GM18858 (cell line): ENCODE measurements around the gene KCNH2.
A peak's percentile ranks its signal among the peaks of the same experiment; 100 is the strongest.
"Not testable (repeated sequence)": the region's sequence is repeated elsewhere in the genome, so short reads cannot be mapped to it uniquely, and the experiment has no call there.

Experiments used
- ATAC-seq: cut with Tn5 transposase; IDR thresholded peaks from one replicate; pipeline ENCODE4 v1.9.1; 2021; ENCODE audit not compliant: unreplicated experiment

Gene KCNH2

DNA sequence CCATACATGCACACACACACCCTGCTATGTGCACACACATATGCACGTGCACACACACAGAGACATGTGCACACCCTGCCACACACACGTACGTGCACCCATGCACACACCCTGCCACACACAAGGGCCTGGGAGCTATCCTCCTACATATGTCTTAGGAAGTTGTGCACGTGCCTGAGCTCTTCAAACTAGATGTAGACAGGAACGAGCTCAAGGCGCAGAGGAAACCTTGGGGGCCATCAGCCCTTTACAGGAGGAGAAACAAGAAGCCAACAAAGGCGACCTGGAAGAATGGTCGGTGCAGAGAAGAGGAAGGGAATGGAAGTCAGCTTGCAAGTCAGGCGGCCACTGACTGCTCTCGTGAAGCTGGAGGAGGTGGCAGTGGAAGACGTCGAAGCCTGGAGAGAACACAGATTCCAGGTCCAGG is 67.1 kb downstream of the KCNH2 start:
- ATAC-seq, result no peak

DNA sequence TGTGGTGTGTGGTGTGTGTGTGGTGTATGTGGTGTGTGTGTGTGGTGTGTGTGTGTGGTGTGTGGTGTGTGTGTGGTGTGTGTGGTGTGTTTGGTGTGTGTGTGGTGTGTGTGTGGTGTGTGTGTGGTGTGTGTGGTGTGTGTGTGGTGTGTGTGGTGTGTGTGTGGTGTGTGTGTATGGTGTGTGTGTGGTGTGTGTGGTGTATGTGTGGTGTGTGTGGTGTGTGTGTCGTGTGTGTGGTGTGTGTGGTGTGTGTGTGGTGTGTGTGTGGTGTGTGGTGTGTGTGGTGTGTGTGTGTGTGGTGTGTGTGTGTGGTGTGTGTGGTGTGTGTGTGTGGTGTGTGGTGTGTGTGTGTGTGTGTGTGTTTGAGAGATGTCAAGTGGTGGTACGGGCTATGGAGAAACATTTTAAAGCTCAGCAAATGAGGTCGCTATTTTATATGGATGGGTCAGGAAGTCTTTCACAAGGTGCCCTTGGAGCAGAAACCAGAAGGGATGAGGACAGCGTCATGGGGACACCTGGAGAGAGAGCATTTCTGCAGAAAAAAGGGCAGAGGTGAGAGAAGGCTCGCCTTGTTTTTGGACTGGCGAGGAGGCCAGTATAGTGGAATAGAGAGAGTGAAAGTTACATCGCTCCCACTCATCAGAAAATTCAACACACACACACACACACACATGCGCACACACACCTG is 67.7 kb downstream of the KCNH2 start:
- ATAC-seq, result not testable (repeated sequence)

DNA sequence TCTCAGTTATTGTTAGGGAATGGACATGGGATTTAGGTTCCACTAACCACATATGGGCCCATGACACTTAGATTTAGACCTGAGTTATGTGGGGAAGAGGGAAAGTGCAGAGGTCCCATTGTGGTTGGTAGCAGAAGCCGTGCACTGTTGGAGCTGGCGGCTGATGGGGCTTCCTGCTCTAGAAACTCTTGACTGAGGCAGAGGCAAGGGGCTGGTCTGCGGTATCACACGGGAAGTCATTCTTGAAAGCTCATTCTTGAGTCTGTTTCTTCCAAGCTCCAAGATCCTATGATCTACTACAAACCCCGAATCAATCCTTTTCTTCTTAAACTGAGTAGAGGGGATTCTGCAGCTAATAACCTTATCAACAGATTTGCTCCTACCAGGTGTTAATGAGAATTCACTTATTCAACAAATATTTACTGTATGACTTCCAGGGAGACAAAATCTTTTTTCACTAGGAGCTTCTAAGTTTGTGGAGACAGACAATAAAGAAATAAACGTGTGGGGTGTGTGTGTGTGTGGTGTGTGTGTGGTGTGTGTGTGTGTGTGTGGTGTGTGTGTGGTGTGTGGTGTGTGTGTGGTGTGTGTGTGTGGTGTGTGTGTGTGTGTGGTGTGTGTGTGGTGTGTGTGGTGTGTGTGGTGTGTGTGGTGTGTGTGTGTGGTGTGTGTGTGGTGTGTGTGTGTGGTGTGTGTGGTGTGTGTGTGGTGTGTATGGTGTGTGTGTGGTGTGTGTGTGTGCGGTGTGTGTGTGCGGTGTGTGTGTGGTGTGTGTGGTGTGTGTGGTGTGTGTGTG is 68.7 kb downstream of the KCNH2 start:
- ATAC-seq, result no peak

DNA sequence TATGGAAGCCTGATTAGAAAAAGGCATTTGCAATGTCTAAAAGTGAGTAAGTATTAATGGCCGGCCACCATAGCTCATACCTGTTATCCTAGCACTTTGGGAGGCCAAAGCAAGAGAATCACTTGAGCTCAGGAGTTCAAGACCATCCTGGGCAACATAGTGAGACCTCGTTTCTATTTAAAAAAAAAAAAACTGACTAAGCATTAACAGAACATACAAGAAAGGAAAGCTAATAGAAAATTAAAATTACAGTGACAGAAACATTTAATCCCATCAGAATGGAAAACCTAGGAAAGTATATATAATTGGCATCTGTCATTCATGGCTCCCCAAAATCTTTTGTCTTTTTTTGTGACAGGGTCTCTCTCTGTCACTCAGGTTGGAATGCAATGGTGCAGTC is 69.9 kb downstream of the KCNH2 start:
- ATAC-seq, result no peak

DNA sequence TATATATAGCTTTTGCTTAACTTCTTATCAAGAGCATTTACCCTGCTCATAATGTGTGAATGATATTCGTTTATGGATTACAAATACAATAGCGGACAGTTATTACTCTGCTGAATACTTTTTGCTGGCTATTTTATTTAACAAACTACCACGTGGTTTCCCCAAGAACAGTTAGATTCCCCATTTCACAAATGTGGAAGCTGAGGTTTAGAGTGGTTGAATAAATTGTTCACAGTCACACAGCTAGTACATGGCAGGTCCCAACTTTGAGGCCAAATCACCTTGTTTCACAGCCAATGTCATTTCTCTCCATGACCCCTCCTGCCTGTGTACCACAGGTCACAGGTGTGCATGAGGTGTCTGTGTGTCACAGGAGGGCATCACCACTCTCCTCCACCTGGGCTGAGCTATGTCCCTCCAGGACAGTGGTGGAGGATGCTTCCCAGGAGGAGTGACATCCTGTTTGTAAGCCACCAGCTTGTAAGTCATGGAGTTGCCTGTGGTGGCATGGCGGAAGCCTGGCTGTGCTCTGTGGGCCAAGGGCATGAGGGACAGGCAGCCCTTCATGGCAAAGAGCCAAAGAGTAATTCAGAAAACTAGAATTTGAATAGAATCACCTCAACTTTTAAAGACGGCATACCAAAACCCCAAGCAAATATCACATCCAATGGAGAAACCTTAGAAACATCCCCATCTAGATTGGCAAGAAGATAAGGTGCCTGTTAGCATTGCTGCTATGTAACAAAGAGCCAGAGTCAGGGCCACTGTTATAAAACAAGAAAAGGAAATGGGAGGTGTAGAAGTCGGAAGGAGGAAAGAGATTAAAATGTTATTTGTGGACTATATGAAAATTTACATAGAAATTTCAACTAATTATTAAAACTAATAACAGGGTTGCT is 73.9 kb downstream of the KCNH2 start:
- ATAC-seq, result no peak

DNA sequence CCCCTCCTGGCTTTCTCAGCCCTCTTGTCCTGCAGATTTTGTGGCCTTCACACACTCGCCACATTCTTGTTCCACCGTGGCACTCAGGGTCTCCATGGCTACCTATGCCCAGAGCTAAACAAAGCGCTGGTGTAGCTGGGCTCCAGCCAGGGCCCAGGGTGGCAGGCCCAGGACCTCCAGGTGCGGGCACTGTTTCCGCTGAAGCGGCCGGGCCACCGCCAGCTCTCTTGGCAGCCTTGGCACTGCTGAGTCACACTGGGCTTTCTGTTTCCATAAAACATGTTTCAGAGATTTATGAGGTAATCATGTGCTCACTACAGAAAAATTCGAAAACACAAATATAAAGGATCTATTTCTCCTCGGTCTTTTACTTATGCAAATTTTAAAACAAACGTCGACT is 74.5 kb downstream of the KCNH2 start:
- ATAC-seq, result no peak

DNA sequence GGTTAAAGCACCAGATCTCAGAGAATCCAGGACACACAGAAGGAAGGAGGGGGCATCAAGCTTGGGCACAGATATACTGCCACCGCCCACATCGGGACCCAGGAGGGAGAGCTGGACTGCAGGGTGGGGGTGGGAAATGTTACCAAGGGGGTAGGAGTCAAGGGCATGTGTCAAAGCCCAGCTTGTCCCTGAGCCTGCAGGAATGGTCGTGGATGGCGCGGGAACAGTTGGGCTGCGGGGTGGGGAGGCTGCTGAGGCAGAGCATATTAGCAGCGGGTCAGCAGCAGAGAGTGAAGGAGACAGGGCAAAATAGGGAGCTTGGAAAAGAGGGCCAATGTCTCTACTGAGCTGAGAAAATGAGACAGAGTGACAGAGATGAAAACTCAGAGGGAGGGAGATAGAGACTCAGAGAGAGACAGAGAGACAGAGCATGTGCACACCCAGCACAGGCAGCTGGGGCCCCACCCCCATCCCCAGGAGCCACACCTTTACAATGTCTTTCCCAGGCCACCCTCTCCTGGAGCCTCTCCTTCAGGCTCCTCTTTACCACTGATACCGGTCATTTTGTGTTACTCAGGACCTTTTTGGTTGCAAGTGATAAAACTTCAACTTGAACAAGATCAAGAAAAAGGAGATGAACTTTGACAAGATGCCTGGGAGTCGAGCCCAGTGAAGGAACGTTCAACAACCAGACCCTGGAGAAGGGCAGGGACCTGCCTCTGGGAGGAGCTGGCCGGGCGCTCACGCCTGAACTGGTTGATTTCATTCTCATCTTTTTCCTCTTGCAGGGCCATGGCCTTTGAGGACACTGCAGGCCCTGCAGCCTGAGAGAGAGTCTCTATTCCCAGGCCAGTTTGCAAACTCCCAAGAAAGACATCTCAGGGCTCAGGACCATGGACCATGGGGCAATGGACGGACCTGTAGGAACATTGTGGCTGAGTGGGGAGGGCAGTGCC is 75.8 kb downstream of the KCNH2 start:
- no peak for ATAC-seq

DNA sequence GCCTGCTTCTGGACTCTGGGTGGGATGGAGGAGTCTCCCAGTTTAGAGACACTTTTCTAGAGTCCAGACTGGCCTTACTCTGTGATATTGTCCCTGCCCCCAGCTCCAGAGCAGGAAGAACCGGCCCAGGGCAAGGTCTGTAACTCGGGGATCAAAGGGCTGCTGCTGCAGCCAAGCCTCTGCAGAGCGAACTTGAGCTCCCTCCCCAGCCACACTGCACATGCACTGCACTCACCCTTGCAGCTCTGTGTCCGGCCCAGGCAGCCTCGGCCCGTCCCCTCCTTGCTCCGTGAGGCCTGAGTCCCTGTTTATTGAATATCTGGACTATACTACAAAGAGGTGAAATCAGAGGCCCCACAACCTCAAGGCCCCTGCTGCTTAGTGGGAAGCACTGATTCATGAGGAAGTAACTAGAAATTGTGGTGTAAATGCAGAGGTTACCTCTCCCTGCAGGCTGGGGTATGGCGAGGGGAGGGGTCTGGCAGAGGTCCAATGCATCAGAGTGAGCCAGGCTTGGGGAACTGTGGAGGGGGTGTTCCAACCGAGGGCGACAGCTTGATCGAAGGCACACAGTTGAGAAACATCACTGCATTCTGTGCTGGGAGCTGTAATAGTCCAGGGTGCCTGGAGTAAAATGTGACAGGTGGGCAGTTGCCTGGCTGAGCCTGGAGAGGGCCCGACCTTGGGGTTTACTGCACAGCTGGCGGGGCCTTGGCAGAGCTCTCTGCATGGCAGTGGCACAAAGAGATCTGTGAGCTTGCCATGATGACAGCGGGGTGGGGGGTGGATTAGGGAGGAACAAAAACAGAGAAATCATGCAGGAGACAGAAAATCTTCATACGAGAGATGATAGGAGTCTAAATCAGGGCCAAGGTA is 76.7 kb downstream of the KCNH2 start:
- no peak for ATAC-seq

DNA sequence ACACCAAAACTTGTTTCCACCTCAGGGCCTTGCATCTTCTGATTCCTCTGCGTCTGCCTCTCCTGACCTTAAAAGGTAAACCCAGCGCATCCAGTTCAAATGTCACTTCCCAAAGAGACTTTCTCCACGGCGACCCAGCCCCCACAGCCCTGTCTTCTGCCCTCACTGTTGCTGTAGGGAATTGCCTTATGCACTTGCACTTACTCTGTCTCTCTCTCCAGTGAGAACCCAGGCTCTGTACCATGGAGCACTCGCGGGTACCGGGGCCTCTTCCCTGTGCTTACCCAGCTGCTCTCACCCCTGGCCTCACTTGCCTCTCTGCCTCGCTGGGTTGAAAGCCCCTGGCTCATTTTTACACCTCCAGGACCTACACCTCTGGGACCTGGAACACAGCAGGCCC is 77.4 kb downstream of the KCNH2 start:
- ATAC-seq, result no peak

DNA sequence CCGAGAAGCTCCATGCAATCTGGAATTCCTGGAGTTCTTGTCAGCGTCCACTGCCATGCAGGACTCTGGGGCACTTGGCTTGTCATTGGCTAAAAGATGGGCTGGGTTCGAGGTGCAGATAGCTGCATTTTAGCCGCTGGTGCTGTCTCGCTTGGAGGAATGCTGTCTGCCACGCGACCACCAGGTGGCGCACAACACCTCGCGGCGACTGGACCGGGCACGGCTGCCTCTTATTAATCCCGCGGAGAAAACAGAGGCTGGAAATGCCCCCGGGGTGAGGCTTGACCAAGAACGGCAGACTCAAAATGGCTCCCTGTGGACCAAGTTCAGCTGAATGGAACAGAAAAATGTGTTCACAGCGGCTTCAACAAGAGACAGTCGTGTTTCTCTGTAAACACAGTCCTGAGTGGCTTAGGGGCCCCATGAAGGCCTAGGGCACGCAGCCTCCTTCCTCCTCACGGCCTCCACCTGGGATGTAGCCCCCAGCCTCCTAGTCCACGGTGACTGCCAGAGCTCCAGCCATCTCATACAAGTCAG is 79.6 kb downstream of the KCNH2 start:
- ATAC-seq, result no peak

DNA sequence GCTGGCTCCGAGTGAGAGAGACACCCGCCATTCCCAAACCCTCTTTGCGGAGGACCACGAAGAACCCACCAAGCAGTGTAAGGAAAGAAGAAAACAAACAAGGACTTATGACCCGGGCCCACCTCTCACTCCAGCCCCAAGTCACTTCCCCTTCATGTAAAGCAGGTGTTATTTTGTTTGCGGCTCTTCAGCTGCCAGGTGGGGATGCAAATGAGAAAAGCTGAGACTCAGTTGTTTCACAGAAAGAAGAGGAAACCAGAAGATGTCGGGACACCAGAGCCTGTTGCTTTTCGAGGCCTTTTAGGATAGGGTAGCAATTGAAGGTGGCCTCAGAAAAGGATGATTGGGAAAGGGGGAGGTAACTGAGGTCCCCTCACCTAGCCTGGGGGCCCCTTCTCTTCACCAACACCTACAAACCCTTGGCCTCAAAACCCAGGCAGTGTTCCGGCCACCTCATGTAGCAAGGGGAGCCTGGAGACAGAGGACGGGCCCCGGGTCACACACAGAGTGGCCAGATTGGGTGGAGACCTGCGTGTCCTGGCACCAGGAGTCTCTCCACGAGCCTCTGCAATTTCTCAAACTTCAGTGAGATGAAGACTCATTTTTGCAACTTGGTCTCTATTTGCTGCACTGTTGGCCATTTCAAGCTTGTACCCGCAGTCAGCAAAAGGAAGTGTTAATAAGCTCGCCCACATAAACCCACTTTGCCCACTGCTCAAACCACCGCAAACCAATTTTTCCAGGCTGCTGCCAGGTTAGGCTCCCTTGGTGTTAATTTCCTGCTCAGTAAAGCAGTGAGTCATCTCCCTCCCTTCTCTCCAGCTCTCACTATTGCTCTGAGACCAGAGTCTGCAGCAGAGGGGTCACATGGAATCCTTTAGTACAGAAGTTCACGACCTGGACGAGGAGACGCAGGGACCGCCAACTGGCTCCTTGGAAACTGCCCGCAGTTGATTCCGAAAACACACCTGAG is 80.3 kb downstream of the KCNH2 start:
- ATAC-seq, result peak; percentile 43

DNA sequence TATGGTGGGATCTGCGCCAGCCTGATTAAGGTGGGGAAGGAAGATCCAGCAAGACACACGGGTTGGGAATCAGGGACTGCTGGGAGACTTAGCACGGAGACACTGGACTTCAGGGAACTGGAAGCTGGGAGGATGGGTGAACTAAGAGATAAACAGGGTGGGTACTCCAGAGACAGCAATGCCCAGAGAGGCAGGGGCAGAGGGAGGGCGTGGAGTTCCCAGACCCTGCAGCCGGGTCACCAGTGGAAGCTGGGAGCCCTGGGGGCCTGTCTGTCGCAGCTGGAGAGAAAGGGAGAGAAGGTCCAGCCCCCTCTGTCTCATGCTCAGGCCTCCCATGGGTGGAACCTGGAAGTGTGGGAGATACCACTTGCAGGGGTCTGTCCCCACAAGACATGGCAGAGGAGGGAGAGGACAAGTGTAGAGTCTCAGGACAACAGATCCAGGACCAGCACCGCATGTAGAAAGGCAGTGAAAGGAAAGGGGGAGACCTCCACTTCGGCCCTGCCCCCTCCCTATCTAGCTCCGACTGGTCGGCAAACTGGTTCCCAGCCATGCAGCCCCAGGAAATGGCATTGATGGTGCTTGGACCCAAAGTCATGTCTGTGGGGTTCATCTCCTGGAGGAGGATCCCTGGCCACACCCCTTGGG is 81.4 kb downstream of the KCNH2 start:
- no peak for ATAC-seq

DNA sequence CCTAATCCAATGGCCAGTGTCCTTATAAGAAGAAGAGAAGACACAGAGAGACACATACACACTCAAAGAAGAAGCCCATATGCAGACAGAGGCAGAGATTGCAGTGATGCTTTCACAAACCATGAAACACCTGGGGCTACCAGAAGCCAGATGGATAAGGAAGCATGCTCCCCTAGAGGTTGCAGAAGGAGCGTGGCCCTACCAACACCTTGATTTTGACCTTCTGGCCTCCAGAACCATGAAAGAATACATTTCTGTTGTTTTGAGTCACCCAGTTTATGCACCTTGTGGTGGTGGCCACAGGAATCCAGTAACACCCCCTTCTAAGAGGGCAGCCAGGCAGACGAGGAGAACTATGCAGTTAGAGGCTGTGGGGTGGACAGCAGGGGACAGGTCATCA is 82.3 kb downstream of the KCNH2 start:
- ATAC-seq, result no peak
